GM12878 (cell line): ENCODE results near the gene ENOX1.

Experiments
- SPI1 ChIP-seq: IDR thresholded peaks from 2 replicates; pipeline ENCODE4 v1.6.1; 2011; ENCODE audit warnings: low read depth, mild to moderate bottlenecking, low read length, moderate library complexity, borderline replicate concordance; ENCODE audit not compliant: insufficient read depth
- TF ChIP-seq, protein P1 (sequence below): fragments of 450-650 bp; IDR thresholded peaks from 2 replicates; pipeline ENCODE4 v1.6.1; 2017; ENCODE audit warnings: mild to moderate bottlenecking

DNA sequence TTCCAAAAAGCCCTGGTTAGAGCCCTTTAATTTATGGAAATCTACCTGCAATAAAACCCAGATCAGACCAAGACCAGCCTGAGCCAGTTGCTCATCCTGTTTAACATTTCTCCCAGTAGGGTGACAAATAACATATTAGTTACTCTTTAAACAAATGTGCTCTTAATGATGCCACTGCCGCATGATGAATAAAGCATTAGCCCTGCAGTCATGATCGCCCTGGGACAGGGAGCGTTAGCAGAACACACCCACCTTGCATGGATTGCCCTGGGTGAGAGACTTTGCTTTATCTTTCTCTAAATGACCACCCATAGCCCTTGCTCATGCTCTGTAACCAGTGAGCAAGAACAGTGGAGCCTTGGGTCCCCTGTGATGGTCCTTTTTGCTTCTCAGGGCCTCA, 362.4 kb downstream of the ENOX1 start:
- TF ChIP-seq, protein P1, sequence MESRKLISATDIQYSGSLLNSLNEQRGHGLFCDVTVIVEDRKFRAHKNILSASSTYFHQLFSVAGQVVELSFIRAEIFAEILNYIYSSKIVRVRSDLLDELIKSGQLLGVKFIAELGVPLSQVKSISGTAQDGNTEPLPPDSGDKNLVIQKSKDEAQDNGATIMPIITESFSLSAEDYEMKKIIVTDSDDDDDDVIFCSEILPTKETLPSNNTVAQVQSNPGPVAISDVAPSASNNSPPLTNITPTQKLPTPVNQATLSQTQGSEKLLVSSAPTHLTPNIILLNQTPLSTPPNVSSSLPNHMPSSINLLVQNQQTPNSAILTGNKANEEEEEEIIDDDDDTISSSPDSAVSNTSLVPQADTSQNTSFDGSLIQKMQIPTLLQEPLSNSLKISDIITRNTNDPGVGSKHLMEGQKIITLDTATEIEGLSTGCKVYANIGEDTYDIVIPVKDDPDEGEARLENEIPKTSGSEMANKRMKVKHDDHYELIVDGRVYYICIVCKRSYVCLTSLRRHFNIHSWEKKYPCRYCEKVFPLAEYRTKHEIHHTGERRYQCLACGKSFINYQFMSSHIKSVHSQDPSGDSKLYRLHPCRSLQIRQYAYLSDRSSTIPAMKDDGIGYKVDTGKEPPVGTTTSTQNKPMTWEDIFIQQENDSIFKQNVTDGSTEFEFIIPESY = no peak
- TF ChIP-seq SPI1 = no peak
